Measurements from ENCODE around the gene PTPRG. TPM values are rescaled to one million over a fixed set of nuclear protein-coding genes. Genes with fewer than 3 reads are reported as not detected.

Gene PTPRG
- total and polyA plus RNA-seq, 10 of the 15 experiments (the other 5 are each of a cell fraction or from before 2014, with no cell fraction given), result 0.29 to 20.7 (median 1.4) TPM

DNA sequence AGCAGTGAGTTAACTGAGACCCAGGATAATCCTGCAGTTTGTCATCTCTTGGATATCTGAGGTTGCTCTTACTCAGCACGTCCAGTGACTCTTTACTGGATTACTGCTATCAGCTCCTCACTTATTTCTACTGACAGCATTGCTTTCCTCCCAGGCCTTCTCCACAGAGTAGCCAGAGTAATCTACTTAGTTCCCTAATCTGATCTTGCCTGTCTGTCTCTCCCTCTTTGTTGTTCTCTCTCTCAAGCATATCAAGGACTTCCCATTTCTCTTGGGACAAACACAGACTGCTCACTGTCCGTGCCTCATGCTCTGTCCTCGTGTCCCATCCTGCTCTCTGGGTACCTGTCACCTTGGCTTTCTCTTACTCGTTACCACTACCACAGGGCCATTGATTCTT, 435.7 kb downstream of the PTPRG start:
- WGBS (ENCODE audit: insufficient coverage, insufficient replicate concordance, low lambda C conversion rate, missing lambda C conversion rate), result 2% methylated on average over 4 of the region's 4 CpGs

More for the DNA sequence above, 435.7 kb downstream of the PTPRG start:
- Histone ChIP-seq H2AFZ (ENCODE audit: control insufficient read depth, low read depth, low read length) (no peak overlapping the region), H3K79me2 (ENCODE audit: control insufficient read depth, insufficient read depth, low read length) (no peaks in the 10 kb centered on the region), H3K4me2 (ENCODE audit: control insufficient read depth, insufficient read depth) (no peak overlapping the region), H3K27ac (ENCODE audit: control insufficient read depth, insufficient read depth) (no peak overlapping the region), H3K4me1 (ENCODE audit: control insufficient read depth, insufficient read depth, low read length) (no peaks in the 10 kb centered on the region), H3K4me3 (no peak overlapping the region), H3K27me3 (replicated peaks in 1 of 2; ENCODE audit: control insufficient read depth in 2 of 2, insufficient read depth in 2 of 2, low read length in 1 of 2) (no peaks in the 10 kb centered on the region), H3K36me3 (ENCODE audit: control insufficient read depth in 2 of 2, insufficient read depth in 2 of 2, low read length in 1 of 2) (no peaks in the 10 kb centered on the region), H4K20me1 (ENCODE audit: control insufficient read depth, insufficient read depth) (no peaks in the 10 kb centered on the region), H3K9me3 (replicated peaks; ENCODE audit: control insufficient read depth, insufficient read depth, low read length) (no peaks in the 10 kb centered on the region), H3K9ac (ENCODE audit: control insufficient read depth, insufficient read depth, low read length) (no peak overlapping the region)
- BruUV-seq (replicated peaks), result no TSS peak
- CTCF ChIA-PET, result interaction anchor here (0.6 to 1.0 kb wide), 2 partner anchors 10 to 291 kb away, joined by 3 read pairs; no protein-coding TSS in a partner anchor
- SMC1A ChIA-PET (ENCODE audit: uncharacterized antibody, unreplicated experiment), result interaction anchor here (0.8 to 3.9 kb wide), 5 partner anchors 8 to 67 kb away, joined by 3 to 12 read pairs (median 3); no protein-coding TSS in a partner anchor
- ATAC-seq (no peak; the same call in 2 of the 3 replicates), DNase-seq (ENCODE audit: low read depth, low spot score) (no peak), FAIRE-seq (no peak)
- POLR2A ChIA-PET, result no interaction called here
- in situ Hi-C loops (cut with MboI) (no loop called here), intact Hi-C loops (cut with micrococcal nuclease; ENCODE audit: unreplicated experiment) (no loop called here)
- TF ChIP-seq, protein P1, sequence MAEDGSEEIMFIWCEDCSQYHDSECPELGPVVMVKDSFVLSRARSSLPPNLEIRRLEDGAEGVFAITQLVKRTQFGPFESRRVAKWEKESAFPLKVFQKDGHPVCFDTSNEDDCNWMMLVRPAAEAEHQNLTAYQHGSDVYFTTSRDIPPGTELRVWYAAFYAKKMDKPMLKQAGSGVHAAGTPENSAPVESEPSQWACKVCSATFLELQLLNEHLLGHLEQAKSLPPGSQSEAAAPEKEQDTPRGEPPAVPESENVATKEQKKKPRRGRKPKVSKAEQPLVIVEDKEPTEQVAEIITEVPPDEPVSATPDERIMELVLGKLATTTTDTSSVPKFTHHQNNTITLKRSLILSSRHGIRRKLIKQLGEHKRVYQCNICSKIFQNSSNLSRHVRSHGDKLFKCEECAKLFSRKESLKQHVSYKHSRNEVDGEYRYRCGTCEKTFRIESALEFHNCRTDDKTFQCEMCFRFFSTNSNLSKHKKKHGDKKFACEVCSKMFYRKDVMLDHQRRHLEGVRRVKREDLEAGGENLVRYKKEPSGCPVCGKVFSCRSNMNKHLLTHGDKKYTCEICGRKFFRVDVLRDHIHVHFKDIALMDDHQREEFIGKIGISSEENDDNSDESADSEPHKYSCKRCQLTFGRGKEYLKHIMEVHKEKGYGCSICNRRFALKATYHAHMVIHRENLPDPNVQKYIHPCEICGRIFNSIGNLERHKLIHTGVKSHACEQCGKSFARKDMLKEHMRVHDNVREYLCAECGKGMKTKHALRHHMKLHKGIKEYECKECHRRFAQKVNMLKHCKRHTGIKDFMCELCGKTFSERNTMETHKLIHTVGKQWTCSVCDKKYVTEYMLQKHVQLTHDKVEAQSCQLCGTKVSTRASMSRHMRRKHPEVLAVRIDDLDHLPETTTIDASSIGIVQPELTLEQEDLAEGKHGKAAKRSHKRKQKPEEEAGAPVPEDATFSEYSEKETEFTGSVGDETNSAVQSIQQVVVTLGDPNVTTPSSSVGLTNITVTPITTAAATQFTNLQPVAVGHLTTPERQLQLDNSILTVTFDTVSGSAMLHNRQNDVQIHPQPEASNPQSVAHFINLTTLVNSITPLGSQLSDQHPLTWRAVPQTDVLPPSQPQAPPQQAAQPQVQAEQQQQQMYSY (CRISPR knock-in tag; IDR thresholded peaks at IDR 0.05), result no peak
- no peak for TF ChIP-seq HDGF (IDR thresholded peaks at IDR 0.05)
- TF ChIP-seq MTA2 (IDR thresholded peaks at IDR 0.05; ENCODE audit: low read depth), result no peak
- RAD21 ChIA-PET (ENCODE audit: unreplicated experiment), result interaction anchor here (1.0 kb wide), 1 partner anchor 60 kb away, joined by 3 read pairs; no protein-coding TSS in a partner anchor
